HepG2 (cell line): Measurements from ENCODE around the gene GGA2. TPM values are rescaled to one million over a fixed set of nuclear protein-coding genes. Genes with fewer than 3 reads are reported as not detected.

Experiments used
- CREB1 ChIP-seq, 2 experiments: fragments of 450-650 bp in 1 of 2; IDR thresholded peaks; 2 replicates each; pipeline ENCODE4 v1.6.1; 2016 to 2017; ENCODE audit warnings: control low read depth in 1 of 2, mild to moderate bottlenecking in 1 of 2, missing compliant biosample characterization in 1 of 2, missing genetic modification characterization in 1 of 2
- DBP ChIP-seq: sonication (generic); formaldehyde crosslinking; IDR thresholded peaks from 2 replicates; pipeline ENCODE4 v1.4.0; 2020; ENCODE audit warnings: missing genetic modification reagents; ENCODE audit errors: not compliant biosample characterization
- HCFC1 ChIP-seq: fragments of 150-350 bp; IDR thresholded peaks from 2 replicates; pipeline ENCODE4 v1.6.1; 2014; ENCODE audit warnings: low read depth, low read length
- HMGXB3 ChIP-seq: sonication (generic); formaldehyde crosslinking; IDR thresholded peaks from 2 replicates; pipeline ENCODE4 v1.4.0; 2020; ENCODE audit warnings: missing genetic modification reagents, borderline replicate concordance
- HNF4A ChIP-seq: sonication (generic); formaldehyde crosslinking; IDR thresholded peaks from 2 replicates; pipeline ENCODE4 v1.4.0; 2020; ENCODE audit warnings: missing genetic modification reagents
- HOXA9 ChIP-seq: sonication (generic); formaldehyde crosslinking; IDR thresholded peaks from 2 replicates; pipeline ENCODE4 v1.8.1; 2022; ENCODE audit warnings: missing genetic modification reagents, mild to moderate bottlenecking, moderate library complexity, borderline replicate concordance
- MIER3 ChIP-seq: IDR thresholded peaks from 2 replicates; pipeline ENCODE4 v1.6.1; 2016; ENCODE audit warnings: missing compliant biosample characterization, borderline replicate concordance
- MIXL1 ChIP-seq: IDR thresholded peaks from 2 replicates; pipeline ENCODE4 v1.6.1; 2016
- NR2F6 ChIP-seq, 2 experiments: IDR thresholded peaks; 2 replicates each; pipeline ENCODE4 v1.6.1; 2016; ENCODE audit warnings: antibody characterized with exemption in 1 of 2, mild to moderate bottlenecking in 1 of 2
- POLR2AphosphoS2 ChIP-seq: IDR thresholded peaks from 2 replicates; pipeline ENCODE4 v1.6.1; 2011; ENCODE audit warnings: low read depth, low read length, improper control_type of control experiment
- PRPF4 ChIP-seq: fragments of 200-400 bp; formaldehyde crosslinking; IDR thresholded peaks from 2 replicates; pipeline ENCODE4 v1.6.1; 2016; ENCODE audit warnings: low read length, low read depth; ENCODE audit not compliant: poor library complexity, severe bottlenecking
- SIX1 ChIP-seq: sonication (generic); formaldehyde crosslinking; IDR thresholded peaks from 2 replicates; pipeline ENCODE4 v1.4.0; 2020; ENCODE audit warnings: missing genetic modification reagents, borderline replicate concordance
- SNAPC2 ChIP-seq: sonication (generic); formaldehyde crosslinking; IDR thresholded peaks from 2 replicates; pipeline ENCODE4 v1.8.1; 2022; ENCODE audit warnings: mild to moderate bottlenecking, missing genetic modification reagents
- TBL1XR1 ChIP-seq: fragments of 150-350 bp; IDR thresholded peaks from 2 replicates; pipeline ENCODE4 v1.6.1; 2014; ENCODE audit warnings: borderline replicate concordance, low read length; ENCODE audit not compliant: partially characterized antibody
- ZBTB34 ChIP-seq: sonication (generic); formaldehyde crosslinking; IDR thresholded peaks from 2 replicates; pipeline ENCODE4 v1.8.0; 2022; ENCODE audit warnings: mild to moderate bottlenecking, missing genetic modification reagents
- ZBTB38 ChIP-seq: sonication (generic); formaldehyde crosslinking; IDR thresholded peaks from 2 replicates; pipeline ENCODE4 v1.5.1; 2020; ENCODE audit warnings: mild to moderate bottlenecking, missing genetic modification reagents
- ZMYM3 ChIP-seq: sonication (generic); formaldehyde crosslinking; IDR thresholded peaks from 2 replicates; pipeline ENCODE4 v1.5.1; 2020; ENCODE audit warnings: mild to moderate bottlenecking, missing genetic modification reagents
- ZMYM4 ChIP-seq: sonication (generic); formaldehyde crosslinking; IDR thresholded peaks from 2 replicates; pipeline ENCODE4 v1.8.1; 2023; ENCODE audit warnings: mild to moderate bottlenecking, missing genetic modification reagents
- ZNF160 ChIP-seq: sonication (generic); formaldehyde crosslinking; IDR thresholded peaks from 2 replicates; pipeline ENCODE4 v1.8.0; 2022; ENCODE audit warnings: mild to moderate bottlenecking, inconsistent platforms, missing genetic modification reagents
- ZNF543 ChIP-seq: sonication (generic); formaldehyde crosslinking; IDR thresholded peaks from 2 replicates; pipeline ENCODE4 v1.4.0; 2020; ENCODE audit warnings: mild to moderate bottlenecking, missing genetic modification reagents
- polyA plus RNA-seq, 8 experiments: library from polyadenylated mRNA; depleted of rRNA in 3 of 8; stranded (reverse) in 7 of 8; unstranded in 1 of 8; fragments of >200 nt; fragmentation: Illumina TruSeq in 4 of 8; extraction: Trizol in 4 of 8; gene quantifications; 2 replicates each; pipeline versions ENCODE4 v1.2.1 to v1.2.3, GENCODE V29; 2011 to 2016; ENCODE audit warnings: low read depth in 4 of 8, missing spikeins in 1 of 8, mixed read lengths in 1 of 8; ENCODE audit not compliant: insufficient read depth in 1 of 8
- total RNA-seq, 5 experiments: library from RNA; depleted of rRNA; stranded (reverse); fragments of >200 nt; fragmentation: Illumina TruSeq; extraction: Trizol; gene quantifications; 2 replicates each; pipeline ENCODE4 v1.2.3, GENCODE V29; 2016; ENCODE audit warnings: low read depth in 1 of 5
- TF ChIP-seq, protein P1 (sequence below): IDR thresholded peaks from 2 replicates; pipeline ENCODE4 v1.6.1; 2016; ENCODE audit warnings: low read depth
- TF ChIP-seq, protein P2 (sequence below): sonication (generic); formaldehyde crosslinking; IDR thresholded peaks from 2 replicates; pipeline ENCODE4 v1.8.0; 2022; ENCODE audit warnings: missing genetic modification reagents, low read depth, mild to moderate bottlenecking, borderline replicate concordance

GGA2 gene
- total and polyA plus RNA-seq, 2 of the 13 experiments (the other 11 are each of a cell fraction or from before 2014, with no cell fraction given): 51.5 to 69.8 TPM

DNA sequence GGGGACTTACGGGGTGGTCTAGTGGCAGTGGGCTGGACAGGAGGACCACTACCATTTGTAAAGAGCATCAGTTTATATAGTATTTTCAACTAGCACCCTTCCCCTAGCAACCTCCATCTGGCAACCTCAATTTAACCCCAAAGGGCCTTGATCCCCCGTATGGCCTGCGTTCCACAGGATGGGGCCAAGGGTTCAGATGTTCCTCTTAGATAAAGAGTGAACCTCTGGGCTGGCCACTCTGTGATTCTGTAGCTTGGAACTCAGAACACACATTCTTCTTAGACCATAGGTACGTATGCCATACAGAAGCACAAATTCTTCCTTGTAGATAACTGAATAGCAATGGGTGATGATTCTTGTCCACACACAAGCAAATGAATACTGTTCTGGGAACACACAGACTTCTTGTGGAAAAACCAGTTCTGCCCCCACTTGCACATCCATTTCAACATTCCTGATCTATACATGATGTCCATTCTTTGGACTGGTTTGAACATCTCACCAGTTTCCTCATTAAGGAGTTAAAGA is 1.9 kb upstream of the GGA2 start (continued):
- TF ChIP-seq MIXL1 (CRISPR knock-in tag) (0 out of 2 replicates have a peak, but pooled peaks have one; percentile 16), SIX1 (CRISPR knock-in tag) (no peak), MIER3 (CRISPR knock-in tag) (no peak), ZNF543 (CRISPR knock-in tag) (no peak), HCFC1 (no peak), NR2F6 (IDR thresholded peaks at IDR 0.05) (peak; percentile 25), NR2F6 (CRISPR knock-in tag; IDR thresholded peaks at IDR 0.05) (peak; percentile 36; the same call in 1 of the 2 replicates), ZBTB38 (CRISPR knock-in tag) (peak; percentile 49; the same call in 1 of the 2 replicates), POLR2AphosphoS2 (no peak), TBL1XR1 (no peak), HOXA9 (CRISPR knock-in tag) (no peak), ZMYM3 (CRISPR knock-in tag) (no peak), ZNF160 (CRISPR knock-in tag) (no peak), CREB1 (IDR thresholded peaks at IDR 0.05) (no peak), CREB1 (CRISPR knock-in tag; IDR thresholded peaks at IDR 0.05) (no peak), DBP (CRISPR knock-in tag) (no peak), HMGXB3 (CRISPR knock-in tag) (no peak), SNAPC2 (CRISPR knock-in tag) (no peak), HNF4A (CRISPR knock-in tag) (peak; percentile 80), ZBTB34 (no peak), ZMYM4 (CRISPR knock-in tag) (no peak), PRPF4 (no peak)
- TF ChIP-seq, protein P1, sequence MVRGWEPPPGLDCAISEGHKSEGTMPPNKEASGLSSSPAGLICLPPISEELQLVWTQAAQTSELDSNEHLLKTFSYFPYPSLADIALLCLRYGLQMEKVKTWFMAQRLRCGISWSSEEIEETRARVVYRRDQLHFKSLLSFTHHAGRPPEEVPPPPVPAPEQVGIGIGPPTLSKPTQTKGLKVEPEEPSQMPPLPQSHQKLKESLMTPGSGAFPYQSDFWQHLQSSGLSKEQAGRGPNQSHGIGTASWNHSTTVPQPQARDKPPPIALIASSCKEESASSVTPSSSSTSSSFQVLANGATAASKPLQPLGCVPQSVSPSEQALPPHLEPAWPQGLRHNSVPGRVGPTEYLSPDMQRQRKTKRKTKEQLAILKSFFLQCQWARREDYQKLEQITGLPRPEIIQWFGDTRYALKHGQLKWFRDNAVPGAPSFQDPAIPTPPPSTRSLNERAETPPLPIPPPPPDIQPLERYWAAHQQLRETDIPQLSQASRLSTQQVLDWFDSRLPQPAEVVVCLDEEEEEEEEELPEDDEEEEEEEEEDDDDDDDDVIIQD (CRISPR knock-in tag): no peak
- TF ChIP-seq, protein P2, sequence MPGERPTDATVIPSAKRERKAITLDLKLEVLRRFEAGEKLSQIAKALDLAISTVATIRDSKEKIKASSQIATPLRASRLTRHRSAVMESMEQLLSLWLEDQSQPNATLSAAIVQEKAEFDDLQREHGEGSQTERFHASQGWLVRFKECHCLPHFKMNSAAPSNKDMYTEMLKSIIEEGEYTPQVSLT (CRISPR knock-in tag): no peak
